ENCODE measurements around the gene PIP4K2A. TPM values are rescaled to one million over a fixed set of nuclear protein-coding genes. Genes with fewer than 3 reads are reported as not detected.

PIP4K2A gene
- total and polyA plus RNA-seq, 4 donors: 38.9 to 60.4 (median 42.4) TPM

- WGBS (ENCODE audit: insufficient coverage): 43% methylated on average over 6 of the region's 9 CpGs
- no peaks in the 10 kb centered on the region for H3K27me3 ChIP-seq (ENCODE audit: control insufficient read depth, insufficient read depth, low read length)
- H3K9me3 ChIP-seq (ENCODE audit: control insufficient read depth, insufficient read depth, low read length): peaks cover 7% of the 10 kb centered on the region
- H3K27ac ChIP-seq (ENCODE audit: low read depth, low read length): no peak overlapping the region
- H3K4me3 ChIP-seq (ENCODE audit: low read depth, low read length): no peak overlapping the region
- DNase-seq (ENCODE audit: low read depth in 4 of 6, low spot score in 6 of 6): peak in 1 of 6 donors; percentile 6
- no peaks in the 10 kb centered on the region for H3K4me1 ChIP-seq (ENCODE audit: control insufficient read depth, insufficient read depth, low read length)
- no peaks in the 10 kb centered on the region for H3K36me3 ChIP-seq (ENCODE audit: control insufficient read depth, insufficient read depth, low read length)
Measured at GRCh38 chr10:22690614-22691431, 23.6 kb downstream of the PIP4K2A start.

GRCh38 chr10:22690158-22690557 lies 24.2 kb downstream of the PIP4K2A start:
- no peaks in the 10 kb centered on the region for H3K27me3 ChIP-seq (ENCODE audit: control insufficient read depth, insufficient read depth, low read length)
- H3K4me3 ChIP-seq (ENCODE audit: low read depth, low read length): no peak overlapping the region
- no peak overlapping the region for H3K27ac ChIP-seq (ENCODE audit: low read depth, low read length)
- no peak for DNase-seq (ENCODE audit: low read depth in 4 of 6, low spot score in 6 of 6)
- peaks cover 7% of the 10 kb centered on the region for H3K9me3 ChIP-seq (ENCODE audit: control insufficient read depth, insufficient read depth, low read length)
- no peaks in the 10 kb centered on the region for H3K4me1 ChIP-seq (ENCODE audit: control insufficient read depth, insufficient read depth, low read length)
- no CpG with 5 or more reads among the region's 2 CpGs for WGBS (ENCODE audit: insufficient coverage)
- no peaks in the 10 kb centered on the region for H3K36me3 ChIP-seq (ENCODE audit: control insufficient read depth, insufficient read depth, low read length)

- H3K27ac ChIP-seq (ENCODE audit: low read depth, low read length): no peak overlapping the region
- no CpG with 5 or more reads among the region's 1 CpG for WGBS (ENCODE audit: insufficient coverage)
- DNase-seq (ENCODE audit: low read depth in 4 of 6, low spot score in 6 of 6): no peak
- no peak overlapping the region for H3K4me3 ChIP-seq (ENCODE audit: low read depth, low read length)
- no peaks in the 10 kb centered on the region for H3K27me3 ChIP-seq (ENCODE audit: control insufficient read depth, insufficient read depth, low read length)
- H3K36me3 ChIP-seq (ENCODE audit: control insufficient read depth, insufficient read depth, low read length): no peaks in the 10 kb centered on the region
- H3K9me3 ChIP-seq (ENCODE audit: control insufficient read depth, insufficient read depth, low read length): no peaks in the 10 kb centered on the region
- H3K4me1 ChIP-seq (ENCODE audit: control insufficient read depth, insufficient read depth, low read length): no peaks in the 10 kb centered on the region
Measured at GRCh38 chr10:22686347-22686746, 28.0 kb downstream of the PIP4K2A start.

- Histone ChIP-seq H3K4me1 (ENCODE audit: control insufficient read depth, insufficient read depth, low read length) (no peaks in the 10 kb centered on the region), H3K27ac (ENCODE audit: low read depth, low read length) (no peak overlapping the region), H3K36me3 (ENCODE audit: control insufficient read depth, insufficient read depth, low read length) (no peaks in the 10 kb centered on the region), H3K27me3 (ENCODE audit: control insufficient read depth, insufficient read depth, low read length) (no peaks in the 10 kb centered on the region), H3K4me3 (ENCODE audit: low read depth, low read length) (no peak overlapping the region), H3K9me3 (ENCODE audit: control insufficient read depth, insufficient read depth, low read length) (no peaks in the 10 kb centered on the region)
- no peak for DNase-seq (ENCODE audit: low read depth in 4 of 6, low spot score in 6 of 6)
- WGBS (ENCODE audit: insufficient coverage): 100% methylated on average over 3 of the region's 8 CpGs
Measured at GRCh38 chr10:22685926-22686325, 28.5 kb downstream of the PIP4K2A start.

GRCh38 chr10:22684699-22685098 lies 29.7 kb downstream of the PIP4K2A start:
- DNase-seq (ENCODE audit: low read depth in 4 of 6, low spot score in 6 of 6): peak in 2 of 6 donors; percentile 3 to 19
- no peaks in the 10 kb centered on the region for H3K4me1 ChIP-seq (ENCODE audit: control insufficient read depth, insufficient read depth, low read length)
- H3K4me3 ChIP-seq (ENCODE audit: low read depth, low read length): no peak overlapping the region
- H3K27ac ChIP-seq (ENCODE audit: low read depth, low read length): no peak overlapping the region
- H3K27me3 ChIP-seq (ENCODE audit: control insufficient read depth, insufficient read depth, low read length): no peaks in the 10 kb centered on the region
- WGBS (ENCODE audit: insufficient coverage): 91% methylated on average over 2 of the region's 5 CpGs
- no peaks in the 10 kb centered on the region for H3K36me3 ChIP-seq (ENCODE audit: control insufficient read depth, insufficient read depth, low read length)
- no peaks in the 10 kb centered on the region for H3K9me3 ChIP-seq (ENCODE audit: control insufficient read depth, insufficient read depth, low read length)

- Histone ChIP-seq H3K27me3 (ENCODE audit: control insufficient read depth, insufficient read depth, low read length) (no peaks in the 10 kb centered on the region), H3K4me1 (ENCODE audit: control insufficient read depth, insufficient read depth, low read length) (no peaks in the 10 kb centered on the region), H3K9me3 (ENCODE audit: control insufficient read depth, insufficient read depth, low read length) (no peaks in the 10 kb centered on the region), H3K4me3 (ENCODE audit: low read depth, low read length) (no peak overlapping the region), H3K36me3 (ENCODE audit: control insufficient read depth, insufficient read depth, low read length) (no peaks in the 10 kb centered on the region), H3K27ac (ENCODE audit: low read depth, low read length) (no peak overlapping the region)
- no peak for DNase-seq (ENCODE audit: low read depth in 4 of 6, low spot score in 6 of 6)
- 93% methylated on average over 3 of the region's 3 CpGs for WGBS (ENCODE audit: insufficient coverage)
Measured at GRCh38 chr10:22683140-22683389, 31.3 kb downstream of the PIP4K2A start.

GRCh38 chr10:22682237-22683139 lies 31.9 kb downstream of the PIP4K2A start:
- 73% methylated on average over 3 of the region's 6 CpGs for WGBS (ENCODE audit: insufficient coverage)
- Histone ChIP-seq H3K36me3 (ENCODE audit: control insufficient read depth, insufficient read depth, low read length) (no peaks in the 10 kb centered on the region), H3K4me3 (ENCODE audit: low read depth, low read length) (no peak overlapping the region), H3K27ac (ENCODE audit: low read depth, low read length) (no peak overlapping the region), H3K27me3 (ENCODE audit: control insufficient read depth, insufficient read depth, low read length) (no peaks in the 10 kb centered on the region), H3K4me1 (ENCODE audit: control insufficient read depth, insufficient read depth, low read length) (no peaks in the 10 kb centered on the region), H3K9me3 (ENCODE audit: control insufficient read depth, insufficient read depth, low read length) (no peaks in the 10 kb centered on the region)
- DNase-seq (ENCODE audit: low read depth in 4 of 6, low spot score in 6 of 6): no peak

GRCh38 chr10:22681783-22682183 lies 32.6 kb downstream of the PIP4K2A start:
- 84% methylated on average over 4 of the region's 4 CpGs for WGBS (ENCODE audit: insufficient coverage)
- H3K4me3 ChIP-seq (ENCODE audit: low read depth, low read length): no peak overlapping the region
- H3K27me3 ChIP-seq (ENCODE audit: control insufficient read depth, insufficient read depth, low read length): no peaks in the 10 kb centered on the region
- H3K36me3 ChIP-seq (ENCODE audit: control insufficient read depth, insufficient read depth, low read length): no peaks in the 10 kb centered on the region
- H3K9me3 ChIP-seq (ENCODE audit: control insufficient read depth, insufficient read depth, low read length): no peaks in the 10 kb centered on the region
- H3K4me1 ChIP-seq (ENCODE audit: control insufficient read depth, insufficient read depth, low read length): peaks cover 4% of the 10 kb centered on the region
- no peak overlapping the region for H3K27ac ChIP-seq (ENCODE audit: low read depth, low read length)
- DNase-seq (ENCODE audit: low read depth in 4 of 6, low spot score in 6 of 6): no peak

GRCh38 chr10:22681301-22681700 lies 33.1 kb downstream of the PIP4K2A start:
- Histone ChIP-seq H3K27me3 (ENCODE audit: control insufficient read depth, insufficient read depth, low read length) (no peaks in the 10 kb centered on the region), H3K4me3 (ENCODE audit: low read depth, low read length) (no peak overlapping the region), H3K27ac (ENCODE audit: low read depth, low read length) (no peak overlapping the region), H3K36me3 (ENCODE audit: control insufficient read depth, insufficient read depth, low read length) (no peaks in the 10 kb centered on the region), H3K9me3 (ENCODE audit: control insufficient read depth, insufficient read depth, low read length) (no peaks in the 10 kb centered on the region), H3K4me1 (ENCODE audit: control insufficient read depth, insufficient read depth, low read length) (peaks cover 4% of the 10 kb centered on the region)
- no CpG with 5 or more reads among the region's 1 CpG for WGBS (ENCODE audit: insufficient coverage)
- no peak for DNase-seq (ENCODE audit: low read depth in 4 of 6, low spot score in 6 of 6)

GRCh38 chr10:22679608-22680007 lies 34.8 kb downstream of the PIP4K2A start:
- Histone ChIP-seq H3K9me3 (ENCODE audit: control insufficient read depth, insufficient read depth, low read length) (no peaks in the 10 kb centered on the region), H3K36me3 (ENCODE audit: control insufficient read depth, insufficient read depth, low read length) (no peaks in the 10 kb centered on the region), H3K4me1 (ENCODE audit: control insufficient read depth, insufficient read depth, low read length) (peaks cover 4% of the 10 kb centered on the region), H3K4me3 (ENCODE audit: low read depth, low read length) (no peak overlapping the region), H3K27me3 (ENCODE audit: control insufficient read depth, insufficient read depth, low read length) (no peaks in the 10 kb centered on the region), H3K27ac (ENCODE audit: low read depth, low read length) (no peak overlapping the region)
- no CpG with 5 or more reads among the region's 1 CpG for WGBS (ENCODE audit: insufficient coverage)
- DNase-seq (ENCODE audit: low read depth in 4 of 6, low spot score in 6 of 6): no peak
